ENCODE measurements around the gene TCF4.

GRCh38 chr18:55220523-55220922 is 367.5 kb downstream of the TCF4 start:
- no peak for TF ChIP-seq CTCF (IDR thresholded peaks at IDR 0.05; ENCODE audit: extremely low read depth in 1 of 2, insufficient read depth in 1 of 2, low read depth in 1 of 2, low read length in 2 of 2)
- TF ChIP-seq POLR2AphosphoS5 (IDR thresholded peaks at IDR 0.05; ENCODE audit: insufficient read depth, low read depth, low read length) = no peak
- TF ChIP-seq POLR2A (IDR thresholded peaks at IDR 0.05; ENCODE audit: low read depth, low read length) = no peak
